Erythroblast (primary cell): ENCODE measurements around the gene KSR1.

ENCODE experiments used
- GATA1 ChIP-seq: IDR thresholded peaks from 2 replicates; pipeline ENCODE4 v1.6.1; 2011; ENCODE audit warnings: low read depth, mild to moderate bottlenecking, control low read depth, low read length, moderate library complexity
- POLR2A ChIP-seq: IDR thresholded peaks from 2 replicates; pipeline ENCODE4 v1.6.1; 2011; ENCODE audit warnings: mild to moderate bottlenecking, low read length

- TF ChIP-seq POLR2A (no peak), GATA1 (no peak)
Measured at GRCh38 chr17:27540318-27541101, 84.3 kb downstream of the KSR1 start.
